GM18873 (cell line): Measurements from ENCODE around the gene SFSWAP.
"Not testable (repeated sequence)": the region's sequence is repeated elsewhere in the genome, so short reads cannot be mapped to it uniquely, and the experiment has no call there.

ENCODE experiments used
- ATAC-seq: cut with Tn5 transposase; IDR thresholded peaks from one replicate; pipeline ENCODE4 v1.9.1; 2021; ENCODE audit warnings: mild to moderate bottlenecking, moderate library complexity, moderate number of reproducible peaks; ENCODE audit not compliant: unreplicated experiment, low FRiP score

The SFSWAP gene

GRCh38 chr12:131679186-131679585 is 31.7 kb upstream of the SFSWAP start:
- ATAC-seq, result not testable (repeated sequence)

- not testable (repeated sequence) for ATAC-seq
Measured at GRCh38 chr12:131679816-131680215, 31.1 kb upstream of the SFSWAP start.

- ATAC-seq, result not testable (repeated sequence)
Measured at GRCh38 chr12:131680392-131681256, 30.3 kb upstream of the SFSWAP start.

GRCh38 chr12:131681257-131681620 is 29.7 kb upstream of the SFSWAP start:
- ATAC-seq, result no peak

- not testable (repeated sequence) for ATAC-seq
Measured at GRCh38 chr12:131681746-131682509, 29.0 kb upstream of the SFSWAP start.

GRCh38 chr12:131682510-131682895 is 28.4 kb upstream of the SFSWAP start:
- ATAC-seq, result no peak

GRCh38 chr12:131683266-131684014 is 27.4 kb upstream of the SFSWAP start:
- no peak for ATAC-seq

- no peak for ATAC-seq
Measured at GRCh38 chr12:131684015-131684725, 26.7 kb upstream of the SFSWAP start.

GRCh38 chr12:131687346-131688125 is 23.4 kb upstream of the SFSWAP start:
- ATAC-seq, result no peak

GRCh38 chr12:131688131-131688844 is 22.6 kb upstream of the SFSWAP start:
- no peak for ATAC-seq

GRCh38 chr12:131688845-131689154 is 22.1 kb upstream of the SFSWAP start:
- no peak for ATAC-seq

- ATAC-seq, result no peak
Measured at GRCh38 chr12:131690320-131690719, 20.6 kb upstream of the SFSWAP start.

- no peak for ATAC-seq
Measured at GRCh38 chr12:131692431-131692830, 18.5 kb upstream of the SFSWAP start.

- no peak for ATAC-seq
Measured at GRCh38 chr12:131693149-131693548, 17.7 kb upstream of the SFSWAP start.

- no peak for ATAC-seq
Measured at GRCh38 chr12:131694116-131694838, 16.6 kb upstream of the SFSWAP start.

- ATAC-seq, result no peak
Measured at GRCh38 chr12:131695968-131696367, 14.9 kb upstream of the SFSWAP start.

- ATAC-seq, result no peak
Measured at GRCh38 chr12:131698286-131698685, 12.6 kb upstream of the SFSWAP start.

- ATAC-seq, result no peak
Measured at GRCh38 chr12:131699434-131699833, 11.5 kb upstream of the SFSWAP start.
